ENCODE measurements around the gene TSPAN7.

Gene TSPAN7

GRCh38 chrX:38697461-38697860, 136.1 kb downstream of the TSPAN7 start:
- no peak for DNase-seq

- DNase-seq = no peak
Observed at GRCh38 chrX:38699121-38699520, 137.8 kb downstream of the TSPAN7 start.

GRCh38 chrX:38699696-38700095, 138.4 kb downstream of the TSPAN7 start:
- no peak for DNase-seq

- no peak for DNase-seq
Observed at GRCh38 chrX:38701073-38701472, 139.7 kb downstream of the TSPAN7 start.

GRCh38 chrX:38704146-38704882, 143.0 kb downstream of the TSPAN7 start:
- no peak for DNase-seq

GRCh38 chrX:38717871-38718270, 156.5 kb downstream of the TSPAN7 start:
- DNase-seq = peak; percentile 0

GRCh38 chrX:38718311-38718710, 157.0 kb downstream of the TSPAN7 start:
- DNase-seq = no peak

- no peak for DNase-seq
Observed at GRCh38 chrX:38726612-38727011, 165.3 kb downstream of the TSPAN7 start.

- DNase-seq = no peak
Observed at GRCh38 chrX:38727668-38728067, 166.3 kb downstream of the TSPAN7 start.

- DNase-seq = no peak
Observed at GRCh38 chrX:38732866-38733265, 171.5 kb downstream of the TSPAN7 start.
